MM.1S (cell line): ENCODE data around the gene GNAI2.

Source experiments
- DNase-seq: peaks from one replicate; pipeline ENCODE4 v3.0.0-alpha.2; 2015
- H2AFZ ChIP-seq: fragments of 300-600 bp; sonication (generic); 2 replicates; pipeline ENCODE4 v1.6.0; 2016; ENCODE audit warnings: antibody characterized with exemption, low read length
- H3F3A ChIP-seq: fragments of 300-600 bp; sonication (generic); 2 replicates; pipeline ENCODE4 v1.6.1; 2016; ENCODE audit warnings: mild to moderate bottlenecking, antibody characterized with exemption, low read length, moderate library complexity, mixed read lengths; ENCODE audit not compliant: insufficient read depth
- H3K27ac ChIP-seq: fragments of 300-600 bp; sonication (generic); 2 replicates; pipeline ENCODE4 v1.5.1; 2016; ENCODE audit warnings: mild to moderate bottlenecking, low read length
- H3K27me3 ChIP-seq: fragments of 300-600 bp; sonication (generic); replicated peaks from 2 replicates; pipeline ENCODE4 v1.6.0; 2016; ENCODE audit warnings: low read length; ENCODE audit not compliant: insufficient read depth
- H3K36me3 ChIP-seq: fragments of 300-600 bp; sonication (generic); replicated peaks from 2 replicates; pipeline ENCODE4 v1.6.1; 2016; ENCODE audit warnings: mild to moderate bottlenecking, low read length, mixed read lengths; ENCODE audit not compliant: insufficient read depth
- H3K4me1 ChIP-seq: fragments of 300-600 bp; sonication (generic); 2 replicates; pipeline ENCODE4 v1.6.1; 2016; ENCODE audit warnings: low read length, mixed read lengths
- H3K4me2 ChIP-seq: fragments of 300-600 bp; sonication (generic); 2 replicates; pipeline ENCODE4 v1.6.0; 2016; ENCODE audit warnings: low read depth, low read length
- H3K4me3 ChIP-seq: fragments of 300-600 bp; sonication (generic); 2 replicates; pipeline ENCODE4 v1.5.1; 2016; ENCODE audit warnings: low read length, mixed read lengths
- H3K79me2 ChIP-seq: fragments of 300-600 bp; sonication (generic); 2 replicates; pipeline ENCODE4 v1.6.1; 2016; ENCODE audit warnings: mixed run types, low read length, mixed read lengths
- H3K9ac ChIP-seq: fragments of 300-600 bp; sonication (generic); 2 replicates; pipeline ENCODE4 v1.6.1; 2016; ENCODE audit warnings: low read length, mixed read lengths
- H3K9me2 ChIP-seq: fragments of 300-600 bp; sonication (generic); replicated peaks from 2 replicates; pipeline ENCODE4 v1.6.1; 2016; ENCODE audit warnings: mild to moderate bottlenecking, low read length, mixed read lengths; ENCODE audit not compliant: insufficient read depth
- H3K9me3 ChIP-seq: fragments of 300-600 bp; sonication (generic); replicated peaks from 2 replicates; pipeline ENCODE4 v1.6.1; 2016; ENCODE audit warnings: mild to moderate bottlenecking, low read length, mixed read lengths; ENCODE audit not compliant: insufficient read depth
- H4K20me1 ChIP-seq: fragments of 300-600 bp; sonication (generic); 2 replicates; pipeline ENCODE4 v1.6.1; 2016; ENCODE audit warnings: mild to moderate bottlenecking, low read length, moderate library complexity, mixed read lengths; ENCODE audit not compliant: insufficient read depth
- EZH2 ChIP-seq: fragments of 300-600 bp; sonication (generic); optimal IDR thresholded peaks from 2 replicates; pipeline ENCODE3; 2017; ENCODE audit warnings: low read depth, mild to moderate bottlenecking, antibody characterized with exemption, low read length, mixed read lengths
- EZH2phosphoT487 ChIP-seq: fragments of 300-600 bp; sonication (generic); IDR thresholded peaks from 2 replicates; pipeline ENCODE4 v1.6.1; 2018; ENCODE audit warnings: antibody characterized with exemption, low read length
- TF ChIP-seq, protein P1 (sequence below): fragments of 300-600 bp; sonication (generic); IDR thresholded peaks from 2 replicates; pipeline ENCODE4 v1.5.1; 2016; ENCODE audit warnings: antibody characterized with exemption, low read length, mixed read lengths

The GNAI2 gene

DNA sequence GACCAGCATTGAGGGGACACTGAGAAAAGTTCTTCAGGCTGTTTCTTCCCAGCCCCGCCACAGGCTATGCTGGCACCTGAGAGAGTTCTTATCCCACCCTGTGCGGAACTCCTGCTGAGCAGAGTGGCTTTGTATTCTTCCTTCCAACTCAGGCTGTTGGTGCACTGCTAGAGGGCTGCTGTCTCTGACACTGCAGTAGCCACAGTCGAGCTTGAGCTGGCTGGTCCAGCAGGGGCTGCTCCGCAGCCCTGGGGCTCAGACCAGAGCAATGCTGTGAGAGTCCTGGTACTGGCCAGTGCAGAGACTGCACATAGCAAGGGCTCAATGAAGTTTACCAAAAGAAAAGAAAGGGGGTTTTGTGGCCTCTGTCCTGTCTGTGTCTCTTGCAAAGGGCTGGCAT lies 3.6 kb downstream of the GNAI2 start:
- Histone ChIP-seq H3K9me3 (no peaks in the 10 kb centered on the region), H3K4me2 (no peak overlapping the region), H3K79me2 (peaks cover 83% of the 10 kb centered on the region), H3K27ac (no peak overlapping the region), H3K27me3 (no peaks in the 10 kb centered on the region), H3K4me1 (0 out of 2 replicates have a peak, but pooled peaks cover 6% of the 10 kb centered on the region), H3K9ac (no peak overlapping the region), H3K4me3 (no peak overlapping the region), H3K36me3 (no peaks in the 10 kb centered on the region), H3F3A (peaks cover 10% of the 10 kb centered on the region), H3K9me2 (no peaks in the 10 kb centered on the region), H2AFZ (no peak overlapping the region), H4K20me1 (no peaks in the 10 kb centered on the region)
- DNase-seq = no peak
- TF ChIP-seq EZH2phosphoT487 = no peak
- TF ChIP-seq EZH2 = no peak
- TF ChIP-seq, protein P1, sequence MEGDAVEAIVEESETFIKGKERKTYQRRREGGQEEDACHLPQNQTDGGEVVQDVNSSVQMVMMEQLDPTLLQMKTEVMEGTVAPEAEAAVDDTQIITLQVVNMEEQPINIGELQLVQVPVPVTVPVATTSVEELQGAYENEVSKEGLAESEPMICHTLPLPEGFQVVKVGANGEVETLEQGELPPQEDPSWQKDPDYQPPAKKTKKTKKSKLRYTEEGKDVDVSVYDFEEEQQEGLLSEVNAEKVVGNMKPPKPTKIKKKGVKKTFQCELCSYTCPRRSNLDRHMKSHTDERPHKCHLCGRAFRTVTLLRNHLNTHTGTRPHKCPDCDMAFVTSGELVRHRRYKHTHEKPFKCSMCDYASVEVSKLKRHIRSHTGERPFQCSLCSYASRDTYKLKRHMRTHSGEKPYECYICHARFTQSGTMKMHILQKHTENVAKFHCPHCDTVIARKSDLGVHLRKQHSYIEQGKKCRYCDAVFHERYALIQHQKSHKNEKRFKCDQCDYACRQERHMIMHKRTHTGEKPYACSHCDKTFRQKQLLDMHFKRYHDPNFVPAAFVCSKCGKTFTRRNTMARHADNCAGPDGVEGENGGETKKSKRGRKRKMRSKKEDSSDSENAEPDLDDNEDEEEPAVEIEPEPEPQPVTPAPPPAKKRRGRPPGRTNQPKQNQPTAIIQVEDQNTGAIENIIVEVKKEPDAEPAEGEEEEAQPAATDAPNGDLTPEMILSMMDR = no peak

DNA sequence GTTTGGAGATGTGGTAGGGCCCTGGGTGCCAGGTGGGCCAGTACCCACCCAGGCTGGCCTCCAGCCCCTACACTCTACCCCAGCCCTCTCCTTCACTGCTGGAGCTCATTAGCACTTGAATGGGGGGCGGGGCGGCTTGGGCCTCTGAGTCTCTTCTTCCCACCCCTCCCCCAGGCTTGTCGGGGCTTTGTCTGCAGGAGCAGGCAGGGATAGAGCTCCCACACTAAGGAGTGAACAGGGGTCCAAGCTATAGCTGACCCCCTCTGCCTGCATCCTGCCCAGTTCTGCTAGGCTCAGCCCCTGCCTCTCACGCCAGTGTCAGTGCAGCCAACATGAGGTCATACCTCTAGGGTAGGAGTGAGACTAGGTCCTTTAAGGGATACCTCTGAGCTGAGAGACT lies 5.2 kb downstream of the GNAI2 start:
- Histone ChIP-seq H2AFZ (no peak overlapping the region), H3K27ac (no peak overlapping the region), H4K20me1 (no peaks in the 10 kb centered on the region), H3K9me3 (no peaks in the 10 kb centered on the region), H3K4me1 (0 out of 2 replicates have a peak, but pooled peaks cover 6% of the 10 kb centered on the region), H3K9me2 (no peaks in the 10 kb centered on the region), H3K9ac (no peak overlapping the region), H3K27me3 (no peaks in the 10 kb centered on the region), H3K79me2 (peaks cover 96% of the 10 kb centered on the region), H3K4me3 (no peak overlapping the region), H3F3A (peaks cover 19% of the 10 kb centered on the region), H3K4me2 (no peak overlapping the region), H3K36me3 (no peaks in the 10 kb centered on the region)
- TF ChIP-seq EZH2 = no peak
- TF ChIP-seq, protein P1 = no peak
- no peak for TF ChIP-seq EZH2phosphoT487
- no peak for DNase-seq

DNA sequence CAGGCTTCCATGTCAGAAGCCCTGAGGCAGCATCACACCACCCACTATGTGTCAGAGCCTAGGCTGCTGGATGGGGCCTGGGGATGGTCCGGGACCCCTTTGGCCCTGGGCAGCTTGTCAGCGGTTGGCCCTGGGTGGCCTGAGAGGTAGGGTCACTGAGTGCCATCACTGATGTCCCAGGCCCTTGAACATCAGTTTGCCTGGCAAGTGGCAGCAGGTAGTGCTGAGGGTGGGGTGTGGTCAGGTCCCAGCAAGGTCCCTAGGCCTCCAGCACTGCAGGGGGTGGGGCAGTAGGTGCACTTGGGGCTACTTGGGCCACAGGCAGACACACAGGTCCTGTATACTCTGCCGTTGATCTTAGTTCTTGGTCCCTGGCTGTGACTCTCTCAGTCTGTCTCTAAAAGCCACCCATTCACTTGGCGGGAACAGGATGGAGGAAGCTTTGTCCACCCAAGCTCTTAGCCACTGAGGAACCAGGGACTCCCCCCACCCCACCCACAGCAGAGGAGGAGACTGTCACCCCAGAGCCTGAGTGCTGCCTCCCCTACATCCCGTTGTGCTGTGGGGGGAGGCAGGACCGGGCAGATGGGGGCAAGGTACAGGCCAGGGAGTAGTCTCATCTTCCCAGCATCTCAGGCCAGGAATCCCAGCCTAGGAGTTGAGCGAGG lies 5.8 kb downstream of the GNAI2 start:
- Histone ChIP-seq H3K27ac (no peak overlapping the region), H4K20me1 (no peaks in the 10 kb centered on the region), H3K79me2 (peaks cover 96% of the 10 kb centered on the region), H3K4me1 (peaks cover 11% of the 10 kb centered on the region), H3K27me3 (no peaks in the 10 kb centered on the region), H3K9me3 (no peaks in the 10 kb centered on the region), H3K9me2 (no peaks in the 10 kb centered on the region), H3K9ac (no peak overlapping the region), H3K4me2 (no peak overlapping the region), H2AFZ (no peak overlapping the region), H3F3A (peaks cover 26% of the 10 kb centered on the region), H3K36me3 (no peaks in the 10 kb centered on the region), H3K4me3 (no peak overlapping the region)
- TF ChIP-seq EZH2 = no peak
- TF ChIP-seq, protein P1 = no peak
- no peak for TF ChIP-seq EZH2phosphoT487
- no peak for DNase-seq
